HEK293 (cell line): Measurements from ENCODE around the gene ZGPAT.

Experiments
- CTCF ChIA-PET: fragments of 350-600 bp; formaldehyde crosslinking; extraction: SDS; loops from one replicate; lab custom pipeline; 2021; ENCODE audit warnings: antibody characterized with exemption; lab: Yijun Ruan, JAX
- POLR2A ChIA-PET: fragments of 300-600 bp; formaldehyde crosslinking; extraction: SDS; loops from one replicate; lab custom pipeline; 2020; ENCODE audit warnings: antibody characterized with exemption, inconsistent platforms; lab: Yijun Ruan, JAX
- H3K27ac ChIP-seq: fragments of 200-500 bp; sonication (Bioruptor generic); 2 replicates; pipeline ENCODE4 v1.5.1; 2014; ENCODE audit warnings: low read depth, low read length, control low read depth, inconsistent platforms; ENCODE audit errors: extremely low read depth
- H3K36me3 ChIP-seq, 2 experiments: fragments of 200-500 bp in 1 of 2; sonication (Bioruptor generic) in 1 of 2; 1 replicate in 1 of 2; 2 replicates in 1 of 2; pipeline ENCODE4 v1.5.1; 2014 to 2017; ENCODE audit warnings: inconsistent platforms in 2 of 2, low read length in 2 of 2; ENCODE audit not compliant: control insufficient read depth in 2 of 2, insufficient read depth in 1 of 2
- H3K4me1 ChIP-seq: fragments of 200-500 bp; sonication (Bioruptor generic); 2 replicates; pipeline ENCODE4 v1.5.1; 2014; ENCODE audit warnings: mild to moderate bottlenecking, low read length, inconsistent platforms; ENCODE audit not compliant: control insufficient read depth, insufficient read depth
- H3K4me3 ChIP-seq: 2 replicates; pipeline ENCODE4 v1.5.1; 2011; ENCODE audit warnings: low read depth, mild to moderate bottlenecking, control low read depth, low read length, moderate library complexity
- H3K9me3 ChIP-seq: fragments of 200-500 bp; sonication (Bioruptor generic); 2 replicates; pipeline ENCODE4 v1.5.1; 2014; ENCODE audit warnings: low read depth, low read length, inconsistent platforms; ENCODE audit not compliant: control insufficient read depth, insufficient read depth
- GLIS1 ChIP-seq: fragments of 450-650 bp; formaldehyde crosslinking; IDR thresholded peaks from 2 replicates; pipeline ENCODE4 v1.5.1; 2016; ENCODE audit warnings: missing biosample characterization, missing genetic modification characterization
- KLF10 ChIP-seq: fragments of 450-650 bp; IDR thresholded peaks from 2 replicates; pipeline ENCODE4 v1.5.1; 2018; ENCODE audit warnings: missing biosample characterization, mild to moderate bottlenecking, missing genetic modification characterization
- KLF16 ChIP-seq: fragments of 450-650 bp; formaldehyde crosslinking; IDR thresholded peaks from 2 replicates; pipeline ENCODE4 v1.5.1; 2017; ENCODE audit warnings: missing biosample characterization, missing genetic modification characterization
- MYNN ChIP-seq: fragments of 450-650 bp; formaldehyde crosslinking; IDR thresholded peaks from 2 replicates; pipeline ENCODE4 v1.5.1; 2016; ENCODE audit warnings: missing biosample characterization, missing genetic modification characterization, borderline replicate concordance
- OVOL3 ChIP-seq: fragments of 450-650 bp; formaldehyde crosslinking; IDR thresholded peaks from 2 replicates; pipeline ENCODE4 v1.5.1; 2016; ENCODE audit warnings: missing biosample characterization, missing genetic modification characterization
- RBAK ChIP-seq: fragments of 450-650 bp; formaldehyde crosslinking; IDR thresholded peaks from 2 replicates; pipeline ENCODE4 v1.5.1; 2016; ENCODE audit warnings: missing biosample characterization, missing genetic modification characterization
- SCRT2 ChIP-seq: fragments of 450-650 bp; formaldehyde crosslinking; IDR thresholded peaks from 2 replicates; pipeline ENCODE4 v1.5.1; 2016; ENCODE audit warnings: missing biosample characterization, missing genetic modification characterization
- SP2 ChIP-seq: fragments of 450-650 bp; formaldehyde crosslinking; IDR thresholded peaks from 2 replicates; pipeline ENCODE4 v1.5.1; 2016; ENCODE audit warnings: missing biosample characterization, missing genetic modification characterization
- SP3 ChIP-seq: fragments of 450-650 bp; formaldehyde crosslinking; IDR thresholded peaks from 2 replicates; pipeline ENCODE4 v1.5.1; 2016; ENCODE audit warnings: missing biosample characterization, missing genetic modification characterization
- WT1 ChIP-seq: fragments of 450-650 bp; formaldehyde crosslinking; IDR thresholded peaks from 2 replicates; pipeline ENCODE4 v1.5.1; 2016; ENCODE audit warnings: missing biosample characterization, missing genetic modification characterization
- ZBTB20 ChIP-seq: fragments of 450-650 bp; formaldehyde crosslinking; IDR thresholded peaks from 2 replicates; pipeline ENCODE4 v1.5.1; 2016; ENCODE audit warnings: missing biosample characterization, missing genetic modification characterization
- ZFP3 ChIP-seq: fragments of 450-650 bp; formaldehyde crosslinking; IDR thresholded peaks from 2 replicates; pipeline ENCODE4 v1.5.1; 2016; ENCODE audit warnings: low read depth, missing biosample characterization, missing genetic modification characterization
- ZNF2 ChIP-seq: fragments of 450-650 bp; formaldehyde crosslinking; IDR thresholded peaks from 2 replicates; pipeline ENCODE4 v1.5.1; 2016; ENCODE audit warnings: missing biosample characterization, missing genetic modification characterization
- ZNF292 ChIP-seq: fragments of 450-650 bp; formaldehyde crosslinking; IDR thresholded peaks from 2 replicates; pipeline ENCODE4 v1.5.1; 2016; ENCODE audit warnings: low read depth, missing biosample characterization, missing genetic modification characterization, borderline replicate concordance
- ZNF416 ChIP-seq: fragments of 450-650 bp; formaldehyde crosslinking; IDR thresholded peaks from 2 replicates; pipeline ENCODE4 v1.5.1; 2016; ENCODE audit warnings: missing biosample characterization, missing genetic modification characterization
- ZNF544 ChIP-seq: fragments of 450-650 bp; formaldehyde crosslinking; IDR thresholded peaks from 2 replicates; pipeline ENCODE4 v1.5.0; 2017; ENCODE audit warnings: missing biosample characterization, missing genetic modification characterization
- ZNF548 ChIP-seq: fragments of 450-650 bp; formaldehyde crosslinking; IDR thresholded peaks from 2 replicates; pipeline ENCODE4 v1.5.1; 2016; ENCODE audit warnings: missing biosample characterization, missing genetic modification characterization
- ZNF600 ChIP-seq: fragments of 450-650 bp; formaldehyde crosslinking; IDR thresholded peaks from 2 replicates; pipeline ENCODE4 v1.5.1; 2016; ENCODE audit warnings: missing biosample characterization, missing genetic modification characterization
- ZNF629 ChIP-seq: fragments of 450-650 bp; formaldehyde crosslinking; IDR thresholded peaks from 2 replicates; pipeline ENCODE4 v1.5.1; 2017; ENCODE audit warnings: missing biosample characterization, missing genetic modification characterization
- ZNF747 ChIP-seq: fragments of 450-650 bp; formaldehyde crosslinking; IDR thresholded peaks from 2 replicates; pipeline ENCODE4 v1.5.1; 2016; ENCODE audit warnings: missing biosample characterization, missing genetic modification characterization
- ZNF785 ChIP-seq: fragments of 450-650 bp; formaldehyde crosslinking; IDR thresholded peaks from 2 replicates; pipeline ENCODE4 v1.5.1; 2016; ENCODE audit warnings: missing biosample characterization, missing genetic modification characterization
- ZNF837 ChIP-seq: fragments of 450-650 bp; formaldehyde crosslinking; IDR thresholded peaks from 2 replicates; pipeline ENCODE4 v1.5.1; 2016; ENCODE audit warnings: missing biosample characterization, missing genetic modification characterization
- TF ChIP-seq, protein P1 (sequence below): sonication (generic); formaldehyde crosslinking; IDR thresholded peaks from 2 replicates; pipeline ENCODE4 v1.8.1; 2022; ENCODE audit warnings: mild to moderate bottlenecking, moderate library complexity, missing genetic modification reagents
- TF ChIP-seq, protein P2 (sequence below): fragments of 450-650 bp; formaldehyde crosslinking; IDR thresholded peaks from 2 replicates; pipeline ENCODE4 v1.5.1; 2017; ENCODE audit warnings: missing biosample characterization, mild to moderate bottlenecking, missing genetic modification characterization, moderate library complexity
- TF ChIP-seq, protein P3 (sequence below): fragments of 450-650 bp; formaldehyde crosslinking; IDR thresholded peaks from 2 replicates; pipeline ENCODE4 v1.5.1; 2016; ENCODE audit warnings: missing biosample characterization, missing genetic modification characterization, borderline replicate concordance
- TF ChIP-seq, protein P4 (sequence below): fragments of 450-650 bp; formaldehyde crosslinking; IDR thresholded peaks from 2 replicates; pipeline ENCODE4 v1.5.1; 2016; ENCODE audit warnings: missing biosample characterization, missing genetic modification characterization
- TF ChIP-seq, protein P5 (sequence below): fragments of 450-650 bp; formaldehyde crosslinking; IDR thresholded peaks from 2 replicates; pipeline ENCODE4 v1.5.1; 2016; ENCODE audit warnings: missing biosample characterization, missing genetic modification characterization
- TF ChIP-seq, protein P6 (sequence below): fragments of 450-650 bp; formaldehyde crosslinking; IDR thresholded peaks from 2 replicates; pipeline ENCODE4 v1.5.1; 2017; ENCODE audit warnings: missing biosample characterization, missing genetic modification characterization

Gene ZGPAT

DNA sequence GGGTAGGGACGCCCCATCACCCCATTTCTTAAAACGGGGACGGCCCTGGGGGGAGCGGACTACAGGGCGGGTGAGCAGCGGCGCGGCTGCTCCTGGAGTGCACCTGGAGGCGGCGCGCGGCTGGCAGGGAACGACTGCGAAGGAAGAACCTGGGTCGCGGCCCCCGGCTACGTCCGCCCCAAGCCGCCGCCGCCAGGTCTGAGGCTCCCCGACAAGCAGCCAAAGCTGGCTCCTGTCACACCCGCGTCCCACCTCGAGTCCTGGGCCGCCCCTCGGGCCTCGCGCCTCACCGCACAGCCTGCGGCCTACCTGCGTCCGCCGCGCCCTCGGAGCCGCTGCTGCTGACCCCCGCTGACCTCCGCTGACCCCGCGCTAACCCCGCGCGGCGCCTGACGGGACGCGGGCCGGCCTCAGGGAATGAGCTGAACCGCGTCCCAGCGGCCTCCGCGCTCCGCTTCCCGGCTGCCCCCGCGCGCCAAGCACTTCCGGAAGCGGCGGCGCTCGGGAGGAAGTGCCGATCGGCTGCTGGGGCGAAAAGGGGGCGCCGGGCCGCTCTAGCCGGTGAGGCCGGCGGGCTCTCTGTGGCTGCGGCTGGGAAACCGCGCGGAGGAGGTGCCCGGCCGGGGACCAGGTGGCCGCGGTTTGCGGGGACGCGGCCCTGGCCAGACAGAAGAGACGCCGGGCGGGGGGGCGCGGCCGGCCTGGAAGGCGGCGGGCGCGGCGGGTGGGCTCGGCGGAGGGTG is at the start of gene ZGPAT, which contains the start of gene ARFRP1 (continued):
- TF ChIP-seq, protein P1, sequence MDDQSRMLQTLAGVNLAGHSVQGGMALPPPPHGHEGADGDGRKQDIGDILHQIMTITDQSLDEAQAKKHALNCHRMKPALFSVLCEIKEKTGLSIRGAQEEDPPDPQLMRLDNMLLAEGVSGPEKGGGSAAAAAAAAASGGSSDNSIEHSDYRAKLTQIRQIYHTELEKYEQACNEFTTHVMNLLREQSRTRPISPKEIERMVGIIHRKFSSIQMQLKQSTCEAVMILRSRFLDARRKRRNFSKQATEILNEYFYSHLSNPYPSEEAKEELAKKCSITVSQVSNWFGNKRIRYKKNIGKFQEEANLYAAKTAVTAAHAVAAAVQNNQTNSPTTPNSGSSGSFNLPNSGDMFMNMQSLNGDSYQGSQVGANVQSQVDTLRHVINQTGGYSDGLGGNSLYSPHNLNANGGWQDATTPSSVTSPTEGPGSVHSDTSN (CRISPR knock-in tag) = peak; percentile 84
- TF ChIP-seq ZBTB20 (tag by site-specific recombination) (peak; percentile 46; the same call in 1 of the 2 replicates), SP3 (tag by site-specific recombination) (no peak; the same call in 1 of the 2 replicates), ZNF2 (tag by site-specific recombination) (no peak), KLF16 (tag by site-specific recombination) (peak; percentile 74; the same call in 1 of the 2 replicates), ZNF629 (tag by site-specific recombination) (no peak), ZNF747 (tag by site-specific recombination) (no peak), ZNF548 (tag by site-specific recombination) (no peak)
- TF ChIP-seq, protein P2, sequence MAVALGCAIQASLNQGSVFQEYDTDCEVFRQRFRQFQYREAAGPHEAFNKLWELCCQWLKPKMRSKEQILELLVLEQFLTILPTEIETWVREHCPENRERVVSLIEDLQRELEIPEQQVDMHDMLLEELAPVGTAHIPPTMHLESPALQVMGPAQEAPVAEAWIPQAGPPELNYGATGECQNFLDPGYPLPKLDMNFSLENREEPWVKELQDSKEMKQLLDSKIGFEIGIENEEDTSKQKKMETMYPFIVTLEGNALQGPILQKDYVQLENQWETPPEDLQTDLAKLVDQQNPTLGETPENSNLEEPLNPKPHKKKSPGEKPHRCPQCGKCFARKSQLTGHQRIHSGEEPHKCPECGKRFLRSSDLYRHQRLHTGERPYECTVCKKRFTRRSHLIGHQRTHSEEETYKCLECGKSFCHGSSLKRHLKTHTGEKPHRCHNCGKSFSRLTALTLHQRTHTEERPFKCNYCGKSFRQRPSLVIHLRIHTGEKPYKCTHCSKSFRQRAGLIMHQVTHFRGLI = no peak
- TF ChIP-seq, protein P3, sequence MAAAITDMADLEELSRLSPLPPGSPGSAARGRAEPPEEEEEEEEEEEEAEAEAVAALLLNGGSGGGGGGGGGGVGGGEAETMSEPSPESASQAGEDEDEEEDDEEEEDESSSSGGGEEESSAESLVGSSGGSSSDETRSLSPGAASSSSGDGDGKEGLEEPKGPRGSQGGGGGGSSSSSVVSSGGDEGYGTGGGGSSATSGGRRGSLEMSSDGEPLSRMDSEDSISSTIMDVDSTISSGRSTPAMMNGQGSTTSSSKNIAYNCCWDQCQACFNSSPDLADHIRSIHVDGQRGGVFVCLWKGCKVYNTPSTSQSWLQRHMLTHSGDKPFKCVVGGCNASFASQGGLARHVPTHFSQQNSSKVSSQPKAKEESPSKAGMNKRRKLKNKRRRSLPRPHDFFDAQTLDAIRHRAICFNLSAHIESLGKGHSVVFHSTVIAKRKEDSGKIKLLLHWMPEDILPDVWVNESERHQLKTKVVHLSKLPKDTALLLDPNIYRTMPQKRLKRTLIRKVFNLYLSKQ (tag by site-specific recombination) = no peak

DNA sequence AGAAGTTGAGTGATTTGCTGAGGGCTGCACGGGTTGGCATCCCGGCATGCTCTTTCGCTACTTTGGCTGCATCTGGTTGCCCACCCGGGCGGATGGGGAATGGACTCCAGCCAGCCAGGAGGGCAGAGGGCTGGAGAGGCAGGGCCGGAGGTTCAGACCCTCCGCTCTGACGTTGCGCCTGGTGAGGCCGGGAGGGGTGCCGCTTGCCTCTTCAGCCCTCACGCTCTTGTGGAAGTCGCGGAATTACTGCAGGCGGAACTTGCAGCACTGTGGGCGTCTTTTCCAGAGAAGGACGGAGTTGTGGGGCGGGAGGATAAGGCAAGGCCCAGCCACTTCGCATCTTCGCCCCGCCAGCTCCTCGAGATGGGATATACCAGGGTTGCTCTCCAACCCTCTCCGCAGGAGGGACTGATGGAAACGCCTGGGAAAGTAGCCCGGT is 49.1 kb upstream of the ZGPAT start:
- ChIA-PET POLR2A (interaction anchor here (0.8 to 1.7 kb wide), 17 partner anchors 9 to 322 kb away, joined by 3 to 15 read pairs (median 4); partner anchors contain the start of genes ARFRP1, GMEB2, HELZ2 and PRPF6), CTCF (no interaction called here)
- Histone ChIP-seq H3K36me3 (peaks cover 0 to 36% of the 10 kb centered on the region in 2 experiments; a peak in 1 of 3 replicates), H3K9me3 (no peaks in the 10 kb centered on the region), H3K4me3 (peak overlapping the region; percentile 93), H3K27ac (peak overlapping the region; percentile 81; the same call in 1 of the 2 replicates), H3K4me1 (no peaks in the 10 kb centered on the region)
- TF ChIP-seq SP2 (tag by site-specific recombination) = peak; percentile 92
- TF ChIP-seq MYNN = no peak
- TF ChIP-seq WT1 = no peak; the same call in 1 of the 2 replicates
- no peak for TF ChIP-seq RBAK (tag by site-specific recombination)
- TF ChIP-seq ZNF785 (tag by site-specific recombination) = no peak
- TF ChIP-seq SCRT2 (tag by site-specific recombination) = no peak
- TF ChIP-seq ZNF600 (tag by site-specific recombination) = peak; percentile 99
- TF ChIP-seq, protein P4, sequence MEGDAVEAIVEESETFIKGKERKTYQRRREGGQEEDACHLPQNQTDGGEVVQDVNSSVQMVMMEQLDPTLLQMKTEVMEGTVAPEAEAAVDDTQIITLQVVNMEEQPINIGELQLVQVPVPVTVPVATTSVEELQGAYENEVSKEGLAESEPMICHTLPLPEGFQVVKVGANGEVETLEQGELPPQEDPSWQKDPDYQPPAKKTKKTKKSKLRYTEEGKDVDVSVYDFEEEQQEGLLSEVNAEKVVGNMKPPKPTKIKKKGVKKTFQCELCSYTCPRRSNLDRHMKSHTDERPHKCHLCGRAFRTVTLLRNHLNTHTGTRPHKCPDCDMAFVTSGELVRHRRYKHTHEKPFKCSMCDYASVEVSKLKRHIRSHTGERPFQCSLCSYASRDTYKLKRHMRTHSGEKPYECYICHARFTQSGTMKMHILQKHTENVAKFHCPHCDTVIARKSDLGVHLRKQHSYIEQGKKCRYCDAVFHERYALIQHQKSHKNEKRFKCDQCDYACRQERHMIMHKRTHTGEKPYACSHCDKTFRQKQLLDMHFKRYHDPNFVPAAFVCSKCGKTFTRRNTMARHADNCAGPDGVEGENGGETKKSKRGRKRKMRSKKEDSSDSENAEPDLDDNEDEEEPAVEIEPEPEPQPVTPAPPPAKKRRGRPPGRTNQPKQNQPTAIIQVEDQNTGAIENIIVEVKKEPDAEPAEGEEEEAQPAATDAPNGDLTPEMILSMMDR (tag by site-specific recombination) = 0 out of 2 replicates have a peak, but pooled peaks have one; percentile 18
- TF ChIP-seq GLIS1 = 0 out of 2 replicates have a peak, but pooled peaks have one; percentile 5
- TF ChIP-seq, protein P5, sequence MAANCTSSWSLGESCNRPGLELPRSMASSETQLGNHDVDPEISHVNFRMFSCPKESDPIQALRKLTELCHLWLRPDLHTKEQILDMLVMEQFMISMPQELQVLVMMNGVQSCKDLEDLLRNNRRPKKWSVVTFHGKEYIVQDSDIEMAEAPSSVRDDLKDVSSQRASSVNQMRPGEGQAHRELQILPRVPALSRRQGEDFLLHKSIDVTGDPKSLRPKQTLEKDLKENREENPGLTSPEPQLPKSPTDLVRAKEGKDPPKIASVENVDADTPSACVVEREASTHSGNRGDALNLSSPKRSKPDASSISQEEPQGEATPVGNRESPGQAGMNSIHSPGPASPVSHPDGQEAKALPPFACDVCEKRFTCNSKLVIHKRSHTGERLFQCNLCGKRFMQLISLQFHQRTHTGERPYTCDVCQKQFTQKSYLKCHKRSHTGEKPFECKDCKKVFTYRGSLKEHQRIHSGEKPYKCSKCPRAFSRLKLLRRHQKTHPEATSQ = 0 out of 2 replicates have a peak, but pooled peaks have one; percentile 36
- 0 out of 2 replicates have a peak, but pooled peaks have one; percentile 33 for TF ChIP-seq ZNF837 (tag by site-specific recombination)
- no peak for TF ChIP-seq ZNF416
- TF ChIP-seq OVOL3 (tag by site-specific recombination) = no peak; the same call in 1 of the 2 replicates
- no peak for TF ChIP-seq KLF10 (tag by site-specific recombination)
- TF ChIP-seq ZNF292 = no peak
- no peak for TF ChIP-seq ZNF544
- no peak for TF ChIP-seq ZFP3
- TF ChIP-seq, protein P6, sequence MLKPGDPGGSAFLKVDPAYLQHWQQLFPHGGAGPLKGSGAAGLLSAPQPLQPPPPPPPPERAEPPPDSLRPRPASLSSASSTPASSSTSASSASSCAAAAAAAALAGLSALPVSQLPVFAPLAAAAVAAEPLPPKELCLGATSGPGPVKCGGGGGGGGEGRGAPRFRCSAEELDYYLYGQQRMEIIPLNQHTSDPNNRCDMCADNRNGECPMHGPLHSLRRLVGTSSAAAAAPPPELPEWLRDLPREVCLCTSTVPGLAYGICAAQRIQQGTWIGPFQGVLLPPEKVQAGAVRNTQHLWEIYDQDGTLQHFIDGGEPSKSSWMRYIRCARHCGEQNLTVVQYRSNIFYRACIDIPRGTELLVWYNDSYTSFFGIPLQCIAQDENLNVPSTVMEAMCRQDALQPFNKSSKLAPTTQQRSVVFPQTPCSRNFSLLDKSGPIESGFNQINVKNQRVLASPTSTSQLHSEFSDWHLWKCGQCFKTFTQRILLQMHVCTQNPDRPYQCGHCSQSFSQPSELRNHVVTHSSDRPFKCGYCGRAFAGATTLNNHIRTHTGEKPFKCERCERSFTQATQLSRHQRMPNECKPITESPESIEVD (tag by site-specific recombination) = no peak
